GM08714 (cell line): ENCODE results near the gene PCDH7.

Experiments
- H3K4me3 ChIP-seq: fragments of 200-500 bp; sonication (Bioruptor generic); 2 replicates; pipeline ENCODE4 v1.5.1; 2014; ENCODE audit warnings: mild to moderate bottlenecking, low read length, inconsistent platforms
- ZNF274 ChIP-seq: IDR thresholded peaks from 2 replicates; pipeline ENCODE4 v1.6.1; 2012; ENCODE audit warnings: mild to moderate bottlenecking, low read depth, low read length

PCDH7 gene

DNA sequence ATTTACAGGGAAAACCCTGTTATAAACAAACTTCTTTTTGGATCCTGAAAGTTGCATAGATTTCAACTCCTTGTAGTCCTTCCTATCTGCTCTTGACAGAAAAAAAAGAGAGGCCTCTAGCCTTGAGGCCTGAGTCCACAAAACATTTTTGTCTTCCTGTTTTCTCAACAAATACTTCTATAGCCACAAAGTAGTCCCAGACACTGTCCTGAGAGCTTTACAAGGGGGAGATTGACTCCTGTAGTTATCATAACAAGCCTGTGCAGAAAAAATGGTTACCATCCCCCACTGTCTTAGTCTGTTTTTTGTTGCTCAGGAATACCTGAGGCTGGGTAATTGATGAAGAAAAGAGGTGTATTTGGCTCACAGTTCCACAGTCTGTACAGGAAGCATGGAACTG, 35.2 kb downstream of the PCDH7 start:
- no peak overlapping the region for H3K4me3 ChIP-seq
- no peak for TF ChIP-seq ZNF274

DNA sequence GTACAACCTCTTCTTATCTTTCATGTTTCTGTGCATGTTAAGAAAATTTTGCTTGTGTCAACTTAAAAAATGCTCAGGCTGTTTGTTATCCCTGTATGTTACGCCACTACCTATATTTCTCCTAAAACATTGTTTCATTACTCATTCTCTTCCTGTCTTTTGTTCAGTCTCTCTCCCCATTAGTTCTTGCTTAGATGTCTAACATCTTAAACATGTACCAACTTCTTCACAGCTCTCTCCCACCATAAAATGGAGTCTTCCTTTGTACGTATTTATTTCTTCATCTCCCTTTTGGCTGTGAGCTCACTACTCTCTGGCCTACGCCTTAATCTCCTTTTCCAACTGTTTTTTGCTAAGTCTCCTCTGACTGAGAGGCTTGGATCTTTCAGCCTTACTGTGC, 36.4 kb downstream of the PCDH7 start:
- no peak overlapping the region for H3K4me3 ChIP-seq
- TF ChIP-seq ZNF274: no peak

DNA sequence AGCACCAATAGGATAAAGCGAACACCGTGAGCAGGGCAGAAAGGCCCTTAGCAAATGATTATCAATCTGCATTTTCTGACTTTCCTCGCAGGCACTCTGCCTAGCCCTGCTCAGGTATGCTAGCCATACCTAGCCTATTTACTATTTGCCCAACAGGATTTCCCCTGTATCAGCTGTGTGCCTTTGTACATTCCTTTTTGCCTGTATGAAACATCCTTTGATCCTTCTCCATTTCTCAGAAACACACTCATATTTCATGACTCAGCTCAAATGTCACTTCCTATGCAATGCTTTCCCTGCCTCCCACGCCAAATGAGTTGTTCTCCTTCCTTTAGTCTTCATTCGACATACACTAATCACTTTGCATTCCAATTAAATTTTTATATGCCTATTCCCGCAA, 37.2 kb downstream of the PCDH7 start:
- H3K4me3 ChIP-seq: no peak overlapping the region
- no peak for TF ChIP-seq ZNF274

DNA sequence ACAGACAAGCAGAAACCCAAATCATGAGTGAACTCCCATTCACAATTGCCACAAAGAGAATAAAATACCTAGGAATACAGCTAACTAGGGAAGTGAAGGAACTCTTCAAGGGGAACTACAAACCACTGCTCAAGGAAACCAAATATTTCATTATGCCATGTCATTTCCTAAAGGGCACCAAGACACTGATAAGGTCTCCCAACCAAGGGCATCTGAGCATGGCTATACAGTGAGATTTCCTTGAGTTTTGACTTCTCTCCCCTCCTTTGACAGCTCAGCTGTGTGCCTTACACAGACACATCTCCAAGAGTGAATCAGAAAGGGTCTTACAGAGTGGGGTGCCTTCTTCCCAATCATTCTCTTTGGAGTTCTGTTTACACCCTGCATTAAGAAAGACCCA, 40.4 kb downstream of the PCDH7 start:
- TF ChIP-seq ZNF274: no peak
- no peak overlapping the region for H3K4me3 ChIP-seq

DNA sequence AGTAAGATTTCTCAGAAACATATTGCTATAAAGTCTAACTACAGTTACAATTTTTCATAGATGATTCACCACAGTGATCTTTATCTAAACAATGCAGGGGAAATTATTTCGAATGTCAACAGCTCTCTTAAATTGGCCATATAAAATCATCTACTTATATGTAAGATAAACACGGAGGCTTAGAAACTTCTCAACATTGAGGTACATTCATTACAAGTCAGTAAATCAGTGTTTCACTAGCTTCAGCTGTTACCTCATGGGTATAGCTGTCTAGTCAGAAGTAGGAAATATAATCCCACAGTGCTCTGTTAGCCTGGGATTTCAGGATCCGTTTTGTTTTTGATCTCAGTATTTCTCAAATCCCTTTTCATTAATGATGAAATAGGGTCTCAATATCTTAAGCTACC, 43.2 kb downstream of the PCDH7 start:
- TF ChIP-seq ZNF274: no peak
- no peak overlapping the region for H3K4me3 ChIP-seq

DNA sequence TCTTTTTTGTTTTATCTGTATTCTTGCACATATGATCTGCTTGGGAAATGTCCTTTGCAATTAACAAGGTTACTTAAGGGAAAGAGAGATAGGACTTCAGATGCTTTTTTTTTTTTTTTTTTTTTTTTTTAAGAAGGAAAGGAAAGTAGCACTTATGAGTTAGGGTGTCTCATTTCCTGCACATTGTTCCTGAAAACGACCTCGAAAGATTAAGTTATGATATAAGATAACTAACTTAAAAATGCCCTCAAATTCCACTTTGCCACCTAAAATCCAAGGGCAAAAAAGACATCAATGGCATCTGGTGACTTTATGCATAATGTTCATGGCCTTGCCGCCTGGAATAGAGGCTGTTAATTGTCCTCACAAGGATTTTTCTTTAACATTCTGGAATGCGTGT, 44.9 kb downstream of the PCDH7 start:
- TF ChIP-seq ZNF274: no peak
- H3K4me3 ChIP-seq: no peak overlapping the region

DNA sequence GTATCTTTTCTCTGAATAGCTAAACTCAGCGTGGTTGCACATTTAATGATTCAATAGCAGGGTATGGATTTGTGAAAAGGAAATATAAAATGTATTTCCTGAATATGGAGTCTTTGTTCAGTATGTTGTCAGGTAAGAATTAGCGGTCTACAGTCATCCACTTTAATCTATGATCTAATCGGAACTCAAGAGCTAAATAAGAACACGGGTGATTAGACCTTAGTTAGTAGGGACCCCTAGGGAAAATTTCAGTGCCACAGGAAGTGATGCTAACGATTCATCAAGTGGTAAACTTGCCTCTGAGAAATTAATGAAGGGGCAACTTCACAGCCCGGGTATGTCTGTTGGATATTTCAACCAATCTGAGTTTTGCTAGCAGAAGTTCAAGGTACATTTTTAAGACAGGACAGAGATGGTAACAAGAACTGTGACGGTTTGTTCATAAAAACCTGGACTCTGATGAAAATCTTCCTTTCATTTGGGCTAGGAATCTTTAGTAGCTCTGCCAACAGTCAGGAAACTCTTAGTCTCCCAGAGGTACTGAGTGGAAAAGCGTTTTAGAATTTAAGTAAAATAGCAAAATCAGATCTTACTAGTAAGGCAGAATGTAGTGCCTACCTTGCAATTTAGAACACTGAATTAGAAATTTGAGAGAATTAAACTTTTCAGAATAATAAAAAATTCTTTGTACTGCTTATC, 47.1 kb downstream of the PCDH7 start:
- H3K4me3 ChIP-seq: no peak overlapping the region
- TF ChIP-seq ZNF274: no peak

DNA sequence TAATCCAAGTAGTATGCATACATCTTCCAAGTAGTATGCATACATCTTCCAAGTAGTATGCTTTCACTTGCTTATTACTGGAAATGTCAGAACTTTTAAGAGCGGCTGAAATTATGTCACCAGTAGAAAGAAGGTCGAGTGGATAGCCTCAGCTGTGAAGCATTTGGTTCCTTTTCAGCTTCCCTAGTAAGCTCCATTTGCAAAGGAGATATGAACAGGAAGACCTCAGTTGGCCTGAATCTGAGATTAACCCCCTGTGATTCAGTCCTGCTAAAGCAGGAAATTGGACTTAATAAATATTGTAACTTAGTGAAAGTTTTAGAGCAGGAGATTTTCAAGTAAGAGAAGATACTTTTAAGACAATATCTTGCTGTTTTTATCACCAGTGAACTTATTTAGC, 48.1 kb downstream of the PCDH7 start:
- no peak overlapping the region for H3K4me3 ChIP-seq
- no peak for TF ChIP-seq ZNF274

DNA sequence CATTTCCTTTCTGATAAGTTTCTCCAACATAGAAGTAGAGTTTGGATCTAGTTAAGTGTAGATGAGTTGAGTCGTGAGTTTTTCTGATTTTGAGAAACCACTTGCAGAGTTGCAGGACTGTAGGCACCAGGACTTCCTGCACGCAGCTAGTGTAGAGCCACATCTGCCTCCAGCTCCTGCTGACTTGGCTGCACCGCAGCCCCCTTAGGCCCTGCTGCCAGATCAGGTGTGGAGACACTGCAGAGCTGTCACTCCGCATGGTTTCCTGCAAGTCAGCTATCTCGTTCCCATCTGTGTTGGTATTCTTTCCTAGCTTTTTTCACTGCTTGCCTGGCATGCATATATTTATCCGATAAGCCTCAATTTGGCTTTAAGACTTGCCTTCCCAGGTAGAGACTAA, 48.9 kb downstream of the PCDH7 start:
- TF ChIP-seq ZNF274: no peak
- H3K4me3 ChIP-seq: no peak overlapping the region

DNA sequence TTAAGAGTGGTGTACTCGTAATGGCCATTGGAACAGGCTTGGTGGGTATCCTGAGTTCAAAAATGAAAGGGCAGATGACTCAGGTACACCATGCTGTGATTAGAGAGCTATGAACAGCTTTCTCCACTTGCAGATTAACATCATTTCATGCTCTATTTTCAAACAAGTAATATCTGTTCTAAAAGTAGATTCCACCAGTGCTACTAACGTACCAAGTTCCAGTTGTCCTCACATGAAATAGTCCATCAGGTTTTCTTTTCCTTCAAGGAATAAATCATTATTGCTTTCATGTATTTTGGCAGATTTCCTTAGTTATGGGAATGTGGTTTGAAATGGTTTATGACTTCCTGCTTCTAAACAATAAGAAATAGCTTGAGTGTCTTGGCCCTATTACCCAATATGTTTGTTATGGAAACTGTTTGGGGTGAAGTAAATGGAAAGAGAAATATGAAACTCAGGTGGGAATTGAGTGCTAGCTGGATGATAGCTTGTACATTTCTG, 49.9 kb downstream of the PCDH7 start:
- no peak overlapping the region for H3K4me3 ChIP-seq
- TF ChIP-seq ZNF274: no peak

DNA sequence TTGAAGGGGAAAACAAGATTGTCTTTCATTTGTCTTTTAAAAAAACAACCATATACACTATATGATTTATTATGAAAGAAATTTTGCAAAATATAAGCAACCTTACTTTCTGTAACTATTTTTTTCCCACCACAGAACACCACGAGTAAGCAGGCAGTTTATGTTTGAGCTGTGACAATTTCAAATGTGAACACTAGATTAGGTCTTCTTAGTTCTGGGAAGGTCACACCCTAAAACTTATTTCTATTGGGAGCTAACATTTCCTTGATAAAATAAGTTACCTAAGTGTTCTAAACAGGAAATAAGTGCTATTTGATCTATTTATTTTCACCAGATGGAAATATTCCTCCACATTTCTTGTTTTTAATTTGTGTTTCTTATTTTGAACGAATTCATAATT, 50.6 kb downstream of the PCDH7 start:
- no peak for TF ChIP-seq ZNF274
- no peak overlapping the region for H3K4me3 ChIP-seq

DNA sequence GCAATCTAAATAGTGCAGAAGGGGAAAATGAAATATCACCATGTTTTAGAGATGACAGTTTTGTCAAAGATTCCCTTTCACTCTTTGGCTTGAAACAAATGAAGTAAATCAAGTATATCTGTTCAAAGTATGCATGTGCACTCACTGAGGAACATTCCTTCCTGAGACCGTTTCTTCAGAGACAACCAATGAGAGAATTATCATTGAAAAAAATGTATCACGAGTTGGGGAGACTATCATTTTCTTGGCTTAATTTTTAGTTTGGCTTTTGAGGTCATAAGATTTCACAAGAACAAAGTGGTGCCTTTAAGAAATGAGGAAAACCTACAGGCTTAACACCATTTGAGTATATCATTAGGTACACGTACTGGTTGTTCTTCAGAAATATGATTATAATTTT, 56.3 kb downstream of the PCDH7 start:
- TF ChIP-seq ZNF274: no peak
- no peak overlapping the region for H3K4me3 ChIP-seq

DNA sequence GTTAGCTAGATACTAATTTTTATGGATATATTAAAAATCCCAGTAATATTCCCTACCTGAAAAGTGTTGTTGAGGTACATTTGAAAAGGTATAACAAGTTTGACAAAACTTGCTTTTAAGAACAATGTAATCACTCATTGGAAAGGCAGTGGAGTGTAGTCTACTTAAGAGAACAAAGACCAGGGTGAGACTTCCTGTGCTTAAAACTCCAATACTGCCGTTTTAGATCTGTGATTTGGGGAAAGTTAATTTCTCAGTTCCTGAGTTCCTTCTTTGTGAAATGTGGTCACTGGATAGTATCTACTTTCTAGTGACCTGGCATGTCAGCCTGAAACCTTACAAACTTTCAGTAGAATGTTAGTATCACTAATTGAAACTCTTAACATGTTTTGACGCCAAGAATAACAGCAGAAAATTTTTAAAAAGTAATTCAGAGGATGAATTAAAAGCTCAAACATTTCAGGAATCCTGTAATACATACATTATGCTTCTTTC, 56.8 kb downstream of the PCDH7 start:
- no peak for TF ChIP-seq ZNF274

More for the DNA sequence above, 56.8 kb downstream of the PCDH7 start:
- no peak overlapping the region for H3K4me3 ChIP-seq
